HL-60 (cell line): ENCODE measurements around the gene PCBP4.

Source experiments
- CTCF ChIP-seq: IDR thresholded peaks from one replicate; pipeline ENCODE4 v1.5.1; 2011; ENCODE audit warnings: low read length, control low read depth, inconsistent platforms; ENCODE audit not compliant: insufficient read depth
- POLR2AphosphoS5 ChIP-seq: IDR thresholded peaks from 2 replicates; pipeline ENCODE4 v1.6.1; 2012; ENCODE audit warnings: low read depth
- TF ChIP-seq, protein P1 (sequence below): IDR thresholded peaks from 2 replicates; pipeline ENCODE4 v1.6.1; 2012; ENCODE audit warnings: low read depth; ENCODE audit not compliant: insufficient replicate concordance

- TF ChIP-seq CTCF (no peak), POLR2AphosphoS5 (no peak)
- TF ChIP-seq, protein P1, sequence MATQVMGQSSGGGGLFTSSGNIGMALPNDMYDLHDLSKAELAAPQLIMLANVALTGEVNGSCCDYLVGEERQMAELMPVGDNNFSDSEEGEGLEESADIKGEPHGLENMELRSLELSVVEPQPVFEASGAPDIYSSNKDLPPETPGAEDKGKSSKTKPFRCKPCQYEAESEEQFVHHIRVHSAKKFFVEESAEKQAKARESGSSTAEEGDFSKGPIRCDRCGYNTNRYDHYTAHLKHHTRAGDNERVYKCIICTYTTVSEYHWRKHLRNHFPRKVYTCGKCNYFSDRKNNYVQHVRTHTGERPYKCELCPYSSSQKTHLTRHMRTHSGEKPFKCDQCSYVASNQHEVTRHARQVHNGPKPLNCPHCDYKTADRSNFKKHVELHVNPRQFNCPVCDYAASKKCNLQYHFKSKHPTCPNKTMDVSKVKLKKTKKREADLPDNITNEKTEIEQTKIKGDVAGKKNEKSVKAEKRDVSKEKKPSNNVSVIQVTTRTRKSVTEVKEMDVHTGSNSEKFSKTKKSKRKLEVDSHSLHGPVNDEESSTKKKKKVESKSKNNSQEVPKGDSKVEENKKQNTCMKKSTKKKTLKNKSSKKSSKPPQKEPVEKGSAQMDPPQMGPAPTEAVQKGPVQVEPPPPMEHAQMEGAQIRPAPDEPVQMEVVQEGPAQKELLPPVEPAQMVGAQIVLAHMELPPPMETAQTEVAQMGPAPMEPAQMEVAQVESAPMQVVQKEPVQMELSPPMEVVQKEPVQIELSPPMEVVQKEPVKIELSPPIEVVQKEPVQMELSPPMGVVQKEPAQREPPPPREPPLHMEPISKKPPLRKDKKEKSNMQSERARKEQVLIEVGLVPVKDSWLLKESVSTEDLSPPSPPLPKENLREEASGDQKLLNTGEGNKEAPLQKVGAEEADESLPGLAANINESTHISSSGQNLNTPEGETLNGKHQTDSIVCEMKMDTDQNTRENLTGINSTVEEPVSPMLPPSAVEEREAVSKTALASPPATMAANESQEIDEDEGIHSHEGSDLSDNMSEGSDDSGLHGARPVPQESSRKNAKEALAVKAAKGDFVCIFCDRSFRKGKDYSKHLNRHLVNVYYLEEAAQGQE, result no peak
Measured at GRCh38 chr3:51971350-51971749, 4.1 kb upstream of the PCBP4 start.
